IPS DF 6.9 (cell line): Measurements from ENCODE around the gene RBM47.

Source experiments
- DNase-seq: peaks from one replicate; pipeline ENCODE4 v3.0.0-alpha.2; 2013; ENCODE audit warnings: low read depth, low spot score
- H3K27ac ChIP-seq: one replicate; pipeline ENCODE4 v1.5.1; 2013; ENCODE audit warnings: low read length, control low read depth
- H3K27me3 ChIP-seq: 2 replicates; pipeline ENCODE4 v1.6.1; 2013; ENCODE audit warnings: mild to moderate bottlenecking, low read length; ENCODE audit not compliant: control insufficient read depth, insufficient read depth
- H3K36me3 ChIP-seq: 2 replicates; pipeline ENCODE4 v1.6.1; 2013; ENCODE audit warnings: low read length; ENCODE audit not compliant: control insufficient read depth, insufficient read depth
- H3K4me1 ChIP-seq: 2 replicates; pipeline ENCODE4 v1.6.1; 2013; ENCODE audit warnings: low read length; ENCODE audit not compliant: control insufficient read depth, insufficient read depth
- H3K4me3 ChIP-seq: 2 replicates; pipeline ENCODE4 v1.5.1; 2013; ENCODE audit warnings: mild to moderate bottlenecking, low read length
- H3K9me3 ChIP-seq: 2 replicates; pipeline ENCODE4 v1.6.1; 2013; ENCODE audit warnings: low read length, inconsistent platforms; ENCODE audit not compliant: control insufficient read depth, insufficient read depth
- whole genome bisulfite sequencing: extraction: QIAGEN DNeasy Blood & Tissue Kit; methylation state at CpG from one replicate; pipeline ENCODE4 v1.1.7; 2013; ENCODE audit warnings: mixed read lengths, missing lambda C conversion rate; ENCODE audit not compliant: insufficient read length, insufficient coverage; 5-methylcytosine and 5-hydroxymethylcytosine counted together

The RBM47 gene

DNA sequence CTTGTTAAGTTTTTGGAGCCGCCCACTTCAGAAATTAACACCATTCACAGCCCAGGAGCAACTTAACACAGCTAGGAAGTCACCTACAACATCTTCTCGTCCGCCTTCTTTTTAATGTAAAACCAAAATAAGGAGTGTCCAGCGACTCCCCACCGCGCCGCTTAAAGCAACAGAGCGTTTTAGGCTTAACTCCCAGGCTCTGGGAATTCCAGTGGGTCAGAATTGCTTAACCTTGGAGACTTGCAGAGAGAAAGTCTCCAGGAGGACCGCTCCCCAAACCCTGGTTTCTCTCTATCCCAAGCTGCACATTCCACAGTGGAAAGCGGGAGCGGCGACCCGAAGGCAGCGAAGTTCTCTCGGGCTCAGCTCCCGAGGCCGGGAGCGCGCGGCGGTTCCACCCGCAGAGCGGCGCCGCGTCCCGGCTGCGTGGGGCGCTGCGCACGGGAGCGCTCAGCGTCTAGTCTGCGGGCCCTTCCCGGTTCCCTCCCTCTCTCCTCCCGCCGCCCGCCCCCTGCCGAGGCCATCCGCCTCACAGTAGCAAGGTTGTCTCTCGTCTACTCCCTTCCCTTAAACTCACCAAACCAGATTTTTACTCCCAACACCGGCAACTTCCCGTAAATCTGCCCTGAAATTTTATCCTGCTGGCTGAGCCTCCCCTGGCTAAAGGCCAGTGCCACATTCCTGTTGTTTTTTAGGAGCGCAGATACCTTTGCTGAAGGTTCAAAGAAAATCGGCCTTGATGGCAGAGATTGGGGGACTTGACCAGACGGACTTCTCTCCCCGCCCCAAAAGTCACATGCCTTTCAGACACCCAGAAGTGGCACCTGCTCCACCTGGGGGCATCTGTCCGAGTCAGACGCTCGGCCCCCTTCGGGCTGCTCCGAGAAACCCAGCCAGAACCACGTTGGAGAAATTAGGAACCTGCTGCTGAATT lies at the start of gene RBM47:
Gene RBM47, minus strand, starts transcription at position 464 of the 934 bp plus-strand sequence. CDS start 190,971 bp downstream, outside the sequence.
- no peaks in the 10 kb centered on the region for H3K9me3 ChIP-seq
- H3K36me3 ChIP-seq, result no peaks in the 10 kb centered on the region
- no peaks in the 10 kb centered on the region for H3K27me3 ChIP-seq
- WGBS, result no CpG with 5 or more reads among the region's 53 CpGs
- H3K4me3 ChIP-seq, result peak within 1 kb of the TSS; percentile 69
- DNase-seq, result no peak
- H3K27ac ChIP-seq, result no peak within 1 kb of the TSS
- no peaks in the 10 kb centered on the region; the same call in 1 of the 2 replicates for H3K4me1 ChIP-seq

DNA sequence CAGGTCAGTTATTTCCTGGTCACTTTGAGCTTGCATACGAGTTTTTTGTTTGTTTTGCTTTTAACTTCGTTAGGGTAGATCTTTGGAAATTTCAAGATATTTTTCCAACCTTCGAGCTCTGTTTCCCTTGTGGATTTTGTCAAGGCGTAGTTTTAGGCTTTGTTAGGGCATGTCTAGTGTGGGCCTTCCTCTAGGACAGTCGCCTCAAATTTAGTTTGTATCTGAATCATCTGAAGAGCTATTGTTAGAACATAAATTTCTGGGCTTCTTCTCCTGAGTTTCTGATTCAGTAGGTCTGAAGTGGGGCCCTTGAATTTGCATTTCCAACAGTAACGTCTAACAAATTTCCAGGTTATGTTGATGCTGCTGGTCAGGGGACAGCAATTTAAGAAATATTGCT lies 48.8 kb upstream of the RBM47 start:
- no CpG with 5 or more reads among the region's 6 CpGs for WGBS
- Histone ChIP-seq H3K27ac (no peak overlapping the region), H3K27me3 (no peaks in the 10 kb centered on the region), H3K9me3 (no peaks in the 10 kb centered on the region; the same call in 1 of the 2 replicates), H3K4me3 (no peak overlapping the region), H3K36me3 (no peaks in the 10 kb centered on the region), H3K4me1 (no peaks in the 10 kb centered on the region; the same call in none of the 2 replicates)
- no peak for DNase-seq

DNA sequence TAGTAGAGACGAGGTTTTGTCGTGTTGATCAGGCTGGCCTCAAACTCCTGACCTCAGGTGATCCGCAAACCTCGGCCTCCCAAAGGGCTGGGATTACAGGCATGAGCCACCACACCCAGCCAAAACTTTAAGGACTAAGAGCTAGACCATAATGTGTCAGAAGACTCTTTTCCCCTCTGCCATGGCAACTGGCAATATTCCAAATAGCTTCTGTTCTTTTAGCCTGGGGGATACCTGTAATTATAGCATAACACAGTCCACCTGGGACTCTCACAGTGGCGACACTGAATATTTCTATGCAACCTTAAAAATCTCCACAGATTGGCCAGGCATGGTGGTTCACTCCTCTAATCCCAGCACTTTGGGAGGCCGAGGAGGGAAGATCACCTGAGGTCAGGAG lies 45.5 kb upstream of the RBM47 start:
- H3K4me3 ChIP-seq, result no peak overlapping the region
- H3K27ac ChIP-seq, result no peak overlapping the region
- no CpG with 5 or more reads among the region's 6 CpGs for WGBS
- H3K27me3 ChIP-seq, result no peaks in the 10 kb centered on the region
- no peaks in the 10 kb centered on the region for H3K36me3 ChIP-seq
- H3K9me3 ChIP-seq, result no peaks in the 10 kb centered on the region
- no peak for DNase-seq
- H3K4me1 ChIP-seq, result peaks cover 6% of the 10 kb centered on the region; the same call in 1 of the 2 replicates

DNA sequence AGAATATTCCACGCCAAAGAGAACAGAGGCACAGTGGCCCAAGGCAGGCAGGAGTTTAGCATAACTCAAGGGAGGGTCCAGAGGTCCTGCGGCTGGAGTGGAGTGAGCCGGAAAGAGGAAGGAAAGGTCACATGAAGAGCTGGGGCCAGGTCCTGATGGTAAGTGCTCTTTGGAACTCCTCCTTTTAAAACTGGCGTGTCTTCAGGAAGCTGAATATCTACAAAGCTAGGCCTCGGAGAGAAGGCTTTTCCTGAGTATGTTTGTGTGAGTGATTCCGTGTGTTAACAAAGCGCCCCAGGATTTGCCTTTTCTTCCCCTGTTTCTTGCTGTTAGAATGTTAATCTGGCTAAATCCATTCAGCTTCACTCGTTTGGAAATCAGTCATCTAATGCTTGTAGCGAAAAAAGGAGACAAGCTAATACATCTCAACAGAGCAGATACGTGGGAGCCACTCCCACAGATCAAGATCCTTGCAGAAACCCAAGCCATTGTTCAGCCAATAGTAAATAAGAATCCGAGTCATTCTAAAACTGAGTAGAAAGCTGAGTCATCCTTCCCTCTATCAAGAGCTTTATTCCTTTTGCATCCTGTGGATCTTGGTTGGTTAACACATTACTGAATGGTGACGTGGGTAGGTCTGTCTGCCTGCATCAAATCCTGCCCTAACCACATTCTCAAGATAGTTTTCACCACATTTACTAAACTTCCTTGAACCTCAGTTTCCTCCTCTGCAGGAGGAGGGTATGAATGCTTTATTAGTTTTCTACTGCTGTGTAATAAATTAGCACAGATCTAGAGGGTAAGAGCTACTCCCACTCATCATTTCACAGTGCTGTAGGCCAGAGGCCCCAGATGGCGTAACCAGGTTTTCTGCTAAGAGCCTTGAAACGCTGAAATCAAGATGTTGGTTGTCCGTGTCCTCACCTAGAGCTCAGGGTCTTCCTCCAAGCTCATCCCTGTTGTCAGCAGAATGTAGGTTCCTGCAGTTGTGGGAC lies 43.2 kb upstream of the RBM47 start:
- no peak overlapping the region for H3K27ac ChIP-seq
- DNase-seq, result no peak
- no peaks in the 10 kb centered on the region for H3K36me3 ChIP-seq
- H3K9me3 ChIP-seq, result no peaks in the 10 kb centered on the region
- no peaks in the 10 kb centered on the region for H3K27me3 ChIP-seq
- peaks cover 6% of the 10 kb centered on the region; the same call in 1 of the 2 replicates for H3K4me1 ChIP-seq
- no peak overlapping the region for H3K4me3 ChIP-seq
- WGBS, result no CpG with 5 or more reads among the region's 15 CpGs

DNA sequence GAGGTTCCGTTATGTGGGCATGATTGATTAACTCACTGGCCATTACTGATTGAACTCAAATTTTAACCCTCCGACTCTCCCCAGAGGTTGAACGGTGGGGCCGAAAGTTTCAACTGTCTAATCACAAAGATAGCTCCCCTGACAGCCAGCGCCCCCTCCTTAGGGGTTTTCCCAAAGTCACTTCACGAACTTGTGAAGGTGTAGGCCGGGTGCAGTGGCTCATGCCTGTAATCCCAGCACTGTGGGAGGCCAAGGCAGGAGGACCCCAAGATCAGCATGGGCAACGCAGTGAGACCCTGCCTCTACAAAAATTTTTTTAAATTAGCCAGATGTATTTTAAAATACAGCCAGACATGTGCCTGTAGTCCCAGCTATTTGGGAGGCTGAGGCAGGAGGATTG lies 39.8 kb upstream of the RBM47 start:
- H3K27me3 ChIP-seq, result no peaks in the 10 kb centered on the region
- peaks cover 6% of the 10 kb centered on the region; the same call in 1 of the 2 replicates for H3K4me1 ChIP-seq
- no CpG with 5 or more reads among the region's 8 CpGs for WGBS
- no peaks in the 10 kb centered on the region for H3K36me3 ChIP-seq
- no peak overlapping the region for H3K27ac ChIP-seq
- no peak for DNase-seq
- H3K4me3 ChIP-seq, result no peak overlapping the region
- H3K9me3 ChIP-seq, result no peaks in the 10 kb centered on the region

DNA sequence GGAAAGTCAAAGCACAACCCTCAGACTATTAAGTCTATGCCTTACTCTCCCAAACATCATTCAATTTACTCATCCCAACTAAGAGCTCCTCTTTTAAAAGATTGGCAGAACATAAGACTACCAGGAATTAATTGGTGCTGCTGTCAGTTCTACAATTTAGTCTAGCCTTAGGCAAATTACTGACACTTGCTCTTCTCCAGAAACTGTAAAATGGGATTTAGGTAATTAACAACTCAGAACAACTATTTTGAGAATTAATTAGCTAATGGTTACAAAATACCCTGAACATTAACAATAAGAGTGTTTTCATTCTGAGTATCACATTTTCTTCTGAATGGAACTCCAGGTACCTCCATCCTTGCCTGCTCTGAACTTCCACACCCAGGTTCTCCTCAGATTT lies 36.2 kb upstream of the RBM47 start:
- DNase-seq, result no peak
- H3K27ac ChIP-seq, result no peak overlapping the region
- no peaks in the 10 kb centered on the region for H3K9me3 ChIP-seq
- 0 out of 2 replicates have a peak, but pooled peaks cover 1% of the 10 kb centered on the region for H3K4me1 ChIP-seq
- H3K27me3 ChIP-seq, result no peaks in the 10 kb centered on the region
- H3K36me3 ChIP-seq, result no peaks in the 10 kb centered on the region
- no peak overlapping the region for H3K4me3 ChIP-seq

DNA sequence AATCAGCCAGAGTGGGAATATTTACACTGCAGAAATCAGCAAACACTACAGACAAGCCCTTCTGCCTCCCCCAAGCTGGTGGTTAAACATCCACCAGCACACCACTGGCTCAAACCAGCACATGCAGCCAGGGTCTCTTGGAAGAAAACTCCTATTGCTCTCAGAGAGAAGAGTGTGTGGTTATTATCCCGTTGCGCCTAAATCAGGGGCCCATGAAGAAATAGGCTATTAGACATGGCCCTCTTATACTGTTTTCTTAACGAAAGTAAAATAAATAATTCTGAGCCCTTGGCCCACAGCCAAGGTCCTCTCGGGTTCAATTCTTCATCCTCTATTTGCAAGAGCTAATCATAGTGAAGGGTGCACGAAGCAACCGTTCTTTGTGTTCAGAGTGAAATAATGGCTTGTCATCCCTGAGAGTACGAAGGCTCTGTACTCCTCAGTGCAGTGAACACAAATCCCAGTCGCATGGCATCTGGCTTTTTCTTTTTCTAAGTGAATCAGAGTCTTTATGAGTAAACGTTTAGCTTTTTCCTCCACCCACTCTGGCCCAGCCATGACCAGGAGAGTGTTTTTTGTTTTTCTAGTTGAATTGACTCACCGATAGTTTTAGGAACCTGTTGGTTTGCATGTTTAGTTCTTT lies 33.4 kb upstream of the RBM47 start:
- no peak for DNase-seq
- WGBS, result no CpG with 5 or more reads among the region's 10 CpGs
- no peaks in the 10 kb centered on the region for H3K27me3 ChIP-seq
- H3K4me3 ChIP-seq, result no peak overlapping the region
- no peaks in the 10 kb centered on the region for H3K36me3 ChIP-seq
- no peaks in the 10 kb centered on the region for H3K9me3 ChIP-seq
- 0 out of 2 replicates have a peak, but pooled peaks cover 1% of the 10 kb centered on the region for H3K4me1 ChIP-seq
- H3K27ac ChIP-seq, result no peak overlapping the region

DNA sequence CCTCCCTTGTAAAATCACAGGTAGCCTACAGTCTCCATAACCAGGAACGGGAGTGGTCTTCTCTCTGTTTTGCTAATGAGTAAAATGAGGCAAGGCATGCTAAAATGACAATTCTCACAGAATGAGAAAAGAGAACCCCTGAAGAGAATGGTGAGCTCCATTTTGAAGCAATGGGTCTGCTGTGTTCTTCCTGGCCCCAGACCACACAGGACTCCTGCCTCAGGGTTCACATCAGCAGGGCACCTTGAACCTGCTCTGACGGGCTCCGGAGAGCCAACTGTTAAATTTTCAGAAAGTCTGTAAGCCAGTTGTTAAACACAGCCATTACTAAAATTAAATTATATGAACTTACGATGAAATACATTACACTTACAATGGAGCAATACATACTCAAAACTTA lies 32.1 kb upstream of the RBM47 start:
- Histone ChIP-seq H3K4me1 (0 out of 2 replicates have a peak, but pooled peaks cover 1% of the 10 kb centered on the region), H3K9me3 (no peaks in the 10 kb centered on the region), H3K4me3 (no peak overlapping the region), H3K27me3 (no peaks in the 10 kb centered on the region), H3K36me3 (no peaks in the 10 kb centered on the region), H3K27ac (no peak overlapping the region)
- WGBS, result no CpG with 5 or more reads among the region's 4 CpGs
- no peak for DNase-seq

DNA sequence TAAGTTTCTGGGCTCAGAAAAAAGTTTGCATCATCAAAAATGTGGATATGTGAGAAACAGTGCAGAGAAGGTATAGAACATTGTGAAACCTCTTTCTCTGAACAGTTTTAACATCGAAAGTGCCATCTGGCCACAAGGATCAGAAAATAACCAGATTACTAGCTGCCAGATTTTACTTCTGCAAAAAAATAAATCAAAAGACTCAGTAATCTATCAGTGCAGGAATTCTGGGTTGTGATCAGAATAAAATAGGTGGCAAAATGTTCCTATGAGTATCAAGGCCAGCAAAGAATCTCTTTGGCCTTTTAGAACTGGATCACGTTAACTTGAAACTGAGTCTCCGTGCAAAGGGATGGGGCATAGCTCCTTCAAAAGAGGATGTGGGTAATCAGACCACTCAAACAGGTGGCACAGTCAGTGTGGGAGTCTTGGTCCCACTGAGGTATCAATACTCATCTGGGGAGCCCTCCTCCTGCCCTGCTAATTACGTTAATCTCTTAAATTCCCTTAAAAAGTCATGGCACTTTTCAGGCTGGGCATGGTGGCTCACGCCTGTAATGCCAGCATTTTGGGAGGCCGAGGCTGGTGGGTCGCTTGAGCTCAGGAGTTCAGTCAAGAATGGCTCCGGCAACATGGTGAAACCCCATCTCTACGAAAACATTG lies 26.7 kb upstream of the RBM47 start:
- WGBS, result no CpG with 5 or more reads among the region's 9 CpGs
- Histone ChIP-seq H3K36me3 (no peaks in the 10 kb centered on the region), H3K27ac (no peak overlapping the region), H3K27me3 (no peaks in the 10 kb centered on the region), H3K4me3 (no peak overlapping the region), H3K4me1 (no peaks in the 10 kb centered on the region), H3K9me3 (no peaks in the 10 kb centered on the region)
- no peak for DNase-seq
